NB4 (cell line): ENCODE data around the gene WASHC4.

Experiments
- DNase-seq: peaks from one replicate; pipeline ENCODE4 v3.0.0; 2010; ENCODE audit warnings: low read depth
- H3K4me3 ChIP-seq: one replicate; pipeline ENCODE4 v1.5.1; 2011; ENCODE audit warnings: mild to moderate bottlenecking, low read depth, low read length, moderate library complexity
- MYC ChIP-seq: IDR thresholded peaks from 2 replicates; pipeline ENCODE4 v1.6.1; 2011; ENCODE audit warnings: low read depth, low read length
- POLR2A ChIP-seq: IDR thresholded peaks from 2 replicates; pipeline ENCODE4 v1.6.1; 2011; ENCODE audit warnings: mild to moderate bottlenecking; ENCODE audit not compliant: insufficient read length; ENCODE audit errors: extremely low read depth
- TF ChIP-seq, protein P1 (sequence below): IDR thresholded peaks from one replicate; pipeline ENCODE4 v1.5.1; 2012; ENCODE audit warnings: low read depth, low read length
- TF ChIP-seq, protein P2 (sequence below): IDR thresholded peaks from 2 replicates; pipeline ENCODE4 v1.6.1; 2011; ENCODE audit warnings: low read depth, low read length

WASHC4 gene

DNA sequence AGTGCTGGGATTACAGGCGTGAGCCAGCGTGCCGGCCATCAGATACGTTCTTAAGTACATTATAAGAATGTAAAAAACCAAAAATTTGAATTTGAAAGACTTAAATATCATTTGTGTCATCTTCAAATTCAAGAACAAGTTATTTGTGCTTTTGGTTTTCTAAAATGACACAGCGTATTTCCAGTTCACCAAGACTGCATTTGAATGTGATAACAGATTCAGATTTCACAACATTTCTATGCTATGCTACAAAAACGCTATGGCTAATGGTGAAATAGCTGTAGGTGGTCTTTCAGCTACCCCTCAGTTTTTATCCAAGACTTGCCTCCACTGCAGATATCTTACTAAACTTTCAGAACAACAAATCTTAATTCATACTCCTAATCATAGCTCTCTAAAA lies 81.8 kb downstream of the WASHC4 start:
- TF ChIP-seq POLR2A: no peak
- TF ChIP-seq, protein P1, sequence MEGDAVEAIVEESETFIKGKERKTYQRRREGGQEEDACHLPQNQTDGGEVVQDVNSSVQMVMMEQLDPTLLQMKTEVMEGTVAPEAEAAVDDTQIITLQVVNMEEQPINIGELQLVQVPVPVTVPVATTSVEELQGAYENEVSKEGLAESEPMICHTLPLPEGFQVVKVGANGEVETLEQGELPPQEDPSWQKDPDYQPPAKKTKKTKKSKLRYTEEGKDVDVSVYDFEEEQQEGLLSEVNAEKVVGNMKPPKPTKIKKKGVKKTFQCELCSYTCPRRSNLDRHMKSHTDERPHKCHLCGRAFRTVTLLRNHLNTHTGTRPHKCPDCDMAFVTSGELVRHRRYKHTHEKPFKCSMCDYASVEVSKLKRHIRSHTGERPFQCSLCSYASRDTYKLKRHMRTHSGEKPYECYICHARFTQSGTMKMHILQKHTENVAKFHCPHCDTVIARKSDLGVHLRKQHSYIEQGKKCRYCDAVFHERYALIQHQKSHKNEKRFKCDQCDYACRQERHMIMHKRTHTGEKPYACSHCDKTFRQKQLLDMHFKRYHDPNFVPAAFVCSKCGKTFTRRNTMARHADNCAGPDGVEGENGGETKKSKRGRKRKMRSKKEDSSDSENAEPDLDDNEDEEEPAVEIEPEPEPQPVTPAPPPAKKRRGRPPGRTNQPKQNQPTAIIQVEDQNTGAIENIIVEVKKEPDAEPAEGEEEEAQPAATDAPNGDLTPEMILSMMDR: no peak
- TF ChIP-seq, protein P2, sequence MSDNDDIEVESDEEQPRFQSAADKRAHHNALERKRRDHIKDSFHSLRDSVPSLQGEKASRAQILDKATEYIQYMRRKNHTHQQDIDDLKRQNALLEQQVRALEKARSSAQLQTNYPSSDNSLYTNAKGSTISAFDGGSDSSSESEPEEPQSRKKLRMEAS: no peak

DNA sequence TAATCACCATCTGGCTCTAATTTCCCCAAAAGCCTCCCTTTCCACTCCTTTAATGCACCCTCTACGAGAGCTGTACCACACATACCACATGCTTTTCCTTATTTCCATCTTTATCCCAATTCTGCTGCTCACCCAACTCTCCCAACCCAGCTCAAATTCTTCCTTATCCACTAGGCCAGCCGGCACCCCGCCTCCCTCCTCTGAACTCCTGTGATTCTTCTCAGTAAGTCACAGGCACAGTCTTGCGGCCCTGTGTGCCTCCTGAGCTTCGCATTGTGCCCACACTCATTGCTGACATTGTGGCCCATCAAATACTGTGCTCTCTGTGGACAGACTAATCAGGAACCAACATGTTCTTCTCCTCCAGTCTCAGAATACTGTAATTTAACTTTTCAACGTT lies 83.0 kb downstream of the WASHC4 start:
- no peak overlapping the region for H3K4me3 ChIP-seq
- DNase-seq: no peak
- TF ChIP-seq, protein P1: no peak
- TF ChIP-seq MYC (no peak), POLR2A (no peak)
- TF ChIP-seq, protein P2: no peak

More for the DNA sequence above, 81.8 kb downstream of the WASHC4 start:
- no peak for DNase-seq
- H3K4me3 ChIP-seq: no peak overlapping the region

DNA sequence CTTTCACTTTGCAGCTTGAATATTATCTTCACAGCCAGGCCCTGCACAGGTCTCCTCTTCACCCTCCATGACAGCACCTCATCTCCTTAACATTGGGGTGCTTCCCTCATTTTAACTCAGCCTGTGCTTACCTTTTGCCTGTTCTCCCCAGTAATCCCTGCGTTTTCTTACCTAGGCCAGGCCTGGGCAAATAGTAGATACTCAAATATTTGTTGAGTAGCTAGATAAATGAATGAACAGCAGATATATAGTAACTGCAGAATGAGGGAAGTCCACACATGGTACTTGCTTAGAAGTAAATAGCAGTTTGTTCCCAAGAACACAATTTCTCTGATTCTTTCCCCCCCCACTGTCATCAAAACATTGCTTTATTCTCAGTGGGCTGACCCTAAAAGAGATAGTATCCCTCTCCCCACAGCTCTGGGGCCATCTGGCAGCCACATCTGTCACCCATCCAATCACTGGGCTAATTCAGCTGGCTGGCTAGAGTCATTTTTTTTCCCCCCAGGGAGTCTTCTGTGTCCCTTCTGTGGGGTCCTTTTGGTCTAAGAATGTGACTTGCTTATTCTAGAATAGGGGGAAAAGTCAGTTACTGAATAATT lies 85.2 kb downstream of the WASHC4 start:
- no peak overlapping the region for H3K4me3 ChIP-seq
- TF ChIP-seq POLR2A: no peak
- no peak for TF ChIP-seq MYC
- TF ChIP-seq, protein P1: no peak
- TF ChIP-seq, protein P2: no peak
- DNase-seq: no peak

DNA sequence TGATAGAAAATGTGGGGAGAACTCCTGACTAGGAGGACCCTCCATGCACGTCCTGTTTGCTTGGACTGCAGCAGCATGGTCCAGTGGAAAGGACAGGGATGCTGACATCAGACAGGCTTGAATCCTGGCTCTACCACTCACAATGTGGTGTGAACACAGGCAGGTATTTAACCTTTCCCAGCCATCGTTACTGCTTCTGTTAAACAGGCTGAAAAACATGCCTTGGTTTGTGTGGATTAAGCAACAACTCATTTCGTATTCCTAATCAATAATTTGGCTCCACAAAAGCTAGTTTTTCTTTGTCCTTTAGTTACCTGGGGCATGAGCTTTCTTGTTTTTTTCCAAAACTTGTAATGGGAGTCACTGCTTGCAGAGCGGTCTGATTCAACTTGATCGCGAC lies 87.4 kb downstream of the WASHC4 start:
- H3K4me3 ChIP-seq: no peak overlapping the region
- TF ChIP-seq MYC (no peak), POLR2A (no peak)
- TF ChIP-seq, protein P1: no peak
- TF ChIP-seq, protein P2: no peak

DNA sequence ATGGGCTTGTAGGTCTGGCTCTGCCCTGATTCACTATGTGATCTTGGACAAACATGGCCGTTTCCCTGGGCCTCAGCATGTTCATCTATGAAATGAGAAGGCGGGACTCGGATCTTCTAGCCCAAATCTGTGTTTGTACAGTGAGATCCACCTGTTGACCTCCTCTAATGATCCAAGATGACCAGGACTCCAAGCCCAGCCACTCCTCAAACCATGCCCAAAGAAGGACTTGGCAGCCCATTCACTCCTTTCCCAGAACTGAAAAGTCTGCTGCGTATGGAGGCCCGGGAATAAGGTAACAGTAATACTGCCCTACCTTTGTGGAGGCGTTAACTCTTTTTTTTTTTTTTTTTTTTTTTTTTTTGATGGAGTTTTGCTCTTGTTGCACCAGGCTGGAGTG lies 88.6 kb downstream of the WASHC4 start:
- H3K4me3 ChIP-seq: no peak overlapping the region
- no peak for DNase-seq
- TF ChIP-seq MYC: no peak
- TF ChIP-seq, protein P1: no peak

More for the DNA sequence above, 87.4 kb downstream of the WASHC4 start:
- no peak for DNase-seq

DNA sequence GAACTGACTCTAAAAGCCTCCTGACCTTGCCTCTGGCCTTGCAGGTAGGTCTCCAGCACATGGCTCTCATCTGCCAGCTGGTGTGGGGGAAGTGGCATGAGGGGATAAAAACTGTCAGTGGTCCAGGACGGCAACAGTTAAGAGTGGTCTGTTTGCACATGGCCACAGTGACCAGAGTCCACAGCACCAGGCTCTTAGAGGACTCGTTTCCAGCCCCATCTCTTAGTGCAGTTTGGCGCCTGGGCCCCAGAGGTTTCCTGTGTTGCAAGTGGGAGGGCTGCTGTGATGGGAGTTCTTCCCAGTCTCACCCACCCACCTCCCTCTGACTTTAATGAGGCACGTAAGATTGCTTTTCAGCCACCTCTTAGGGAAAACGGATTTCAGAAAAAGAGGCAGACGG lies 91.4 kb downstream of the WASHC4 start:
- DNase-seq: peak; percentile 26
- no peak overlapping the region for H3K4me3 ChIP-seq
- TF ChIP-seq, protein P2: no peak
- TF ChIP-seq, protein P1: no peak
- TF ChIP-seq MYC (no peak), POLR2A (no peak)
